KBM-7 (cell line): ENCODE measurements around the gene TKFC.

Source experiments
- DNase-seq: peaks from one replicate; pipeline ENCODE4 v3.0.0-alpha.2; 2015
- in situ Hi-C: fragments of 300-500 bp; cut with MboI; formaldehyde crosslinking; loops from 2 replicates; pipeline ENCODE4 v1.14.3; 2020; ENCODE audit warnings: low sequenced_read_pairs, low pct_unique_long_range_greater_than_20kb, mixed read lengths

Gene TKFC

DNA sequence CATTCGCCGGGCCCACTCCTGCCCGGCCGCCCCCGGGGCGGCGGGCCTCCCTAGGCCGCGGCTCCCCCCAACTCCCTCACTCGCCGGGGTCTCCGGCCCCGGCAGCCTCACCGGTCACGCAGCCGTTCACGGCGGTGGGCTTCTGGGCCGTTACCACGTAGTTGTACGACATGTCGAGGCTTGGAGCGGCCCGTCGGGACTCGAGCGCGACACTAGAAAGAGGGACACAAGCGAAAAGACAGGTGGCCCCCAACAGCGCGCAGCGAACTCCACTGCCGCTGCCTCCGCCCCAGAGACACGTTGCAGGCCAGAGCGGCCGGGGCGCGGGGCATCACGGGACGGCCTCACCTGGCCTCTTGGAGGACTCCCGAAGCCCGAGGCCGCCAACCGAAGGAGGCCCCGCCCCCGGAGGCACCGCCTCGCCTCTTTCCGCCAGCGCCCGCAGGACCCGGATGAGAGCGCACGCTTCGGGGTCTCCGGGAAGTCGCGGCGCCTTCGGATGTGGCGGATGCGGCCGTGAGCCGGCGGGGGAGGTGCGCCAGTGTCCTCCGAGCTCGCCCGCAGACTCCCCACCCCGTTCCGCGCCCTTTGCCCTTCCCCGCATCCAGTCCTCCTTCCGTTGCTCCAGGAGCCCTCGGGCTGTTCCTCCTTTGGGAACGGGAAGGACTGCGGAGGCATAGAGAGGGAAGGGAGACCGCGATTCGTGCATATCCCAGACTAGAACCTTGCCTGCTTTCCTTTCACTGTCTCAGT is at the start of gene TKFC, which contains the start of gene DDB1:
Gene TKFC, plus strand, starts transcription at position 432 of the 753 bp plus-strand sequence. CDS start 1,501 bp downstream, outside the sequence.
Gene DDB1, minus strand, starts transcription at position 309 of the 753 bp plus-strand sequence. Its CDS starts 137 bp downstream, at position 172.
- in situ Hi-C loops = no loop called here
- peak; percentile 97 for DNase-seq

DNA sequence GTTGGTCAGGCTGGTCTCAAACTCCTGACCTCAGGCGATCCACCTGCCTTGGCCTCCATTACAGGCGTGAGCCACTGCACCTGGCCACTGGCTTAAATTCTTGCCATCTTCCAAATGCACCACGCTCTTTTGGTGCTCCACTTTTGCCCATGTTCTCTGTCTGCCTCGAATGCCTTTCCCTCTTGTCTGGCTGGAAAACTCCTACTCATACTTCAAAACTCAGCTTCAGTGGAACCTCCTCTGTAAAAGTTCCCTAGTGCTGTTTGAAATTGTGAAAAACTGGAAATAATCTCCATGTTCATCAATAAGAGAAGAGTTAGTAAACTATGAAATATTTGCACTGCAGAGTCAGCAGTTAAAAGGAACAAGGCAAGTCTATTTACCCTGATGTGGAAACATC is 49.4 kb upstream of the TKFC start:
- no peak for DNase-seq
- in situ Hi-C loops = no loop called here

GRCh38 chr11:61287338-61287977 is 45.6 kb upstream of the TKFC start:
- DNase-seq = no peak
- in situ Hi-C loops = no loop called here

DNA sequence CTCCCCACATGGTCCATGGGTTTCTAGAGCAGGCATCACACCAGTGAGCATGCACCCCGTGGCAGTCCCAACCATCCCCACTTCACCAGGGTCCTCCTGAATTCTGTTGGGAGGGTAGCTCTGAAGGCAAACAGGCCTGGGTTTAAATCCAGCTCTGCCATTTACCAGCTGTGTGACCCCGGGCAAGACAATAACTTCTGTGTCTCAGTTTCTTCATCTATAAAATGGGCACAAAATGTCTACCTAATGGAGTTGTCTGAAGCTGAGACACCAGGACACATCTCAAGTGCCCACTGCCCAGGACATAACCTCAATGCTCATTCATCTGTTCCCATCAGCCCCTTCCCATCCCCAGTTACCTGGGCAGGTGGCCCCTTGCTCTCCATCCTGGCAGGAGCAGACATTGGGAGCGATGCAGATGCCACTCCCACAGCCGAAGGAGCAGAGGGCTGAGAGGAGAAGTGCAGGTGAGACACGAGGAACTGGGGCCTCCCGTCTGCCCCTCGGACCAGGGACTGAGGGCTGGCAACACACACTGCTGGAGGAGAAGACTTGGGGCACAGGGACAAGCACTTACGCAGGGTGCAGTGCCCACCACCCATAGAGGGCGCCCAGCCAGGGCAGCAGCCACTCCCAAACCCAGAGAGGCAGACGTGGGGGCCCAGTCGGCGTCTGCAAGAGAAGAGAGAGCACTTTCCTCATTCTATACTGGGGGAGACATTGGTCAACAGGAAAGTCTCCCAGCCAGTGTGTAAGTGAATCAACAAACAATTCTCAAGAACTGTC is 41.9 kb upstream of the TKFC start:
- in situ Hi-C loops = no loop called here
- DNase-seq = no peak

GRCh38 chr11:61292356-61292755 is 40.7 kb upstream of the TKFC start:
- in situ Hi-C loops = no loop called here
- no peak for DNase-seq

GRCh38 chr11:61293867-61294716 is 38.9 kb upstream of the TKFC start:
- DNase-seq = peak; percentile 75
- in situ Hi-C loops = no loop called here

- peak; percentile 80 for DNase-seq
- in situ Hi-C loops = no loop called here
Measured at GRCh38 chr11:61294717-61295595, 38.1 kb upstream of the TKFC start, which contains the start of gene VWCE. VWCE (minus strand) TSS chr11:61295316; CDS start chr11:61295037, 279 bp downstream.

GRCh38 chr11:61295596-61295926 is 37.5 kb upstream of the TKFC start:
- no peak for DNase-seq
- in situ Hi-C loops = no loop called here

DNA sequence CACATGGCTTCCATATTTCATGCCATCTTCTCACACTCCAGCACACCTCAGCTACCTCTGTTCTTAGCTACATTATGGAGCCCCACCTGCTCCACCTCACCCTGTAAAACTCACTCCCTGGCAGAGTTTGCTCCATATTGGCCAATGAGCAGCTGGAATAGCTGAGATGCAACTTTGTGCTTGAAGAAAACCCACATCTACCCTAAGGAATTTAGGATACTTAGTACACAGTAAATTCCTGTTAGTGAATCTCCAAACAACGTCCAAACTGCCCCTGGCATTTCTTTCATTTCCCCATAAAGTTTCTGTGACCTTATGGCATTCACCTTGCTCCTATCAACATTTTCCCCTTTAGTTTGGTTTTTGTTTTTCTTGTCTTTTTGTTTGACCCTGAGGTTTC is 35.7 kb upstream of the TKFC start:
- no peak for DNase-seq
- in situ Hi-C loops = no loop called here

GRCh38 chr11:61297746-61298145 is 35.3 kb upstream of the TKFC start:
- peak; percentile 91 for DNase-seq
- in situ Hi-C loops = no loop called here

GRCh38 chr11:61298663-61299244 is 34.3 kb upstream of the TKFC start:
- no peak for DNase-seq

DNA sequence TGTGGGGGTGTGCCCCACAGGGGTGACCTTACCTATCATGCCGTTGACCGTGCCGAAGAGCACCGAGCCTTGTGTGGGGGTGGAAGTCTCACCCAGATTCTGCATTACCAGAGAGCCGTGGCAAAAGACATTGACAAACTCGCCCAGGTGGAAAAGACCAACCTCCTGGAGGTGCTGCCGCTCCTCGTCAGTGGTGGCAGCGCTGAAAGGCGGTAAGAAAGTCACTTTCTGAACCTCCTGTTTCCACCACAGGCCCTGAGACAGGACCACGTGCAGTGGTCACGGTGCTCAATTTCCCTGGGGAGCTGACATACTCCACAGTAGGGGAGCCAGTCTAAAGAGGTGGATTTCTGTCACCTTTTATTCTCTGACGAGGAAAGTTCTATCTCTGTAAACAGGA is 30.5 kb upstream of the TKFC start:
- in situ Hi-C loops = no loop called here

More at GRCh38 chr11:61298663-61299244, 34.3 kb upstream of the TKFC start:
- in situ Hi-C loops = no loop called here

GRCh38 chr11:61303725-61304124 is 29.3 kb upstream of the TKFC start:
- no peak for DNase-seq
- in situ Hi-C loops = no loop called here

More for the DNA sequence above, 30.5 kb upstream of the TKFC start:
- DNase-seq = no peak

DNA sequence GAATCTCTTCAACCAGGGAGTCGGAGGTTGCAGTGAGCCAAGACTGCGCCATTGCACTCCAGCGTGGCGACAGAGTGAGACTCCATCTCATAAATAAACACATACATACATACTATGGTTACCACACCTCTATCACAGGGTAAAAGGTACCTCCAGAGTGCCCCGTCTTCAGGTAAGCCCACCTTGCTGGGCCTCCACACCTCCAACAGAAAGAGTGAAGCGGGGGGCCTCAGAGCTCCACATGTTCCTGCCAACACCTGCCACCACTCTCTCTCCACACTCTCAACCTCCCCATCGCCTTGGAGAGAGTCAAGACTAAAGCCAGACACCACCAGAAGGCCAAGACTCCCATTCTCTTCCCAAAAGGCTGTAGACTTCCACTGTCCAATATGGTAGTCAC is 27.6 kb upstream of the TKFC start:
- no peak for DNase-seq
- in situ Hi-C loops = no loop called here

- in situ Hi-C loops = no loop called here
Measured at GRCh38 chr11:61306221-61306620, 26.8 kb upstream of the TKFC start.

DNA sequence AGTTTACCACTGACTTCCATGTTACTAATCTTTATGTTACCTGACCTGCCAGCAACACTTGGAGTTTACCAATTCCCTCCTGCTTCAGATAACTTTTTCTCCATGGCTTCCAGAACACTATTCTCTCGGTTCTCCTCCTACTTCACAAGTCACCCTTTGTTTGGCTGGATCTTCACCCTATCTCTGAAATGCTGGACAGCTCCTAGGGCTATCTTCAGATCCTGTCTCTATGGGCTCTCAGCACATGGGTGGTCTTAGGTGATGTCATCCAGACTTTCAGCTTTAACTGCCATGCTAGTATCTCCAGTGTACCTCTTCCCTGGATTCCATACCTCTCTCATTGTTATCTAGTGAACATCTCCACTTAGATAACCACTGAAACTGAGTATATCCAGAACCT is 25.7 kb upstream of the TKFC start:
- DNase-seq = no peak
- in situ Hi-C loops = no loop called here

More at GRCh38 chr11:61306221-61306620, 26.8 kb upstream of the TKFC start:
- no peak for DNase-seq

DNA sequence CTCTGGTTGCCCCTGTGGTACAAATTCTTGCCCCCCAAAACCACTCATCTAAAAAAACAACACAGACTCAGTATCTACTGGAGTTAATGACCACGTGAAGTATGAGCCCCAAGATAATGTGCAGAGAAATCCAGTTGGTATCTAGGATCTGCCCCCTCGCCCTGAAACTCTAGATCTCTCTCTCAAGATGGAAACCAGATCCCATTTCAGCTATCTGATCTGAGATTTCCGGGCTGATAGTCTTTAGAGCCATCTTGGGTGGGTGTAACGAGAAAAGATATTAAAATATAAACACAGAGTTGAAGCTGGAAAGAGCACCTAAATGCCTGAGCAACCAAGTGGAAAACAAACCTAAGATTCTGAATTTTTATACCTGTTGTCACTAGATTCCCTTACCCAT is 23.9 kb upstream of the TKFC start:
- in situ Hi-C loops = no loop called here

DNA sequence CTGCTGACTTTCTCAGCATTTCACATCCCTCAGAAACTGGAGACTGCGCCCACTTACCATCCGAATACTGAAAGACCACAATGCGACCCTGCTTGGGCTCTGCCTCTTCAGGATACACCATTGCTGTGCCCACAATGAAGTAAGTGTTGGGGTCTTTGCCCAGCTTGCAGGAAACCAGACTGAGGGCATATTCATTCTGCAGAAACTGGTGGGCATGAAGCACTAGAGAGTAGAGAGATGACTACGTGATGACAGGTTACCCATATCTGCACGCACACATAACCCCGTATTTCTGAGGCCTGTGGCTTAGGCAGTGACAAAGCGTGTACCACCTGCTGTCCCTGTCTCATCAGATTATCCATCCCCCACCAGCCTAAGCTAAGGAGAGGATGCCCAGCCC is 23.3 kb upstream of the TKFC start:
- in situ Hi-C loops = no loop called here

More for the DNA sequence above, 23.9 kb upstream of the TKFC start:
- DNase-seq = no peak

More for the DNA sequence above, 23.3 kb upstream of the TKFC start:
- DNase-seq = no peak
